Measurements from ENCODE around the gene RAG2. TPM values are rescaled to one million over a fixed set of nuclear protein-coding genes. Genes with fewer than 3 reads are reported as not detected.
"Not testable (repeated sequence)": the region's sequence is repeated elsewhere in the genome, so short reads cannot be mapped to it uniquely, and the experiment has no call there.

Gene RAG2
- total RNA-seq, 4 donors from 2014 or later: not detected

GRCh38 chr11:36558571-36559413, 39.2 kb downstream of the RAG2 start:
- no peak for TF ChIP-seq POLR2A (IDR thresholded peaks at IDR 0.05)
- Histone ChIP-seq H3K27ac (no peak overlapping the region), H3K27me3 (no peaks in the 10 kb centered on the region), H3K4me3 (no peak overlapping the region), H3K36me3 (no peaks in the 10 kb centered on the region), H3K9me3 (no peaks in the 10 kb centered on the region), H3K4me1 (no peaks in the 10 kb centered on the region)
- DNase-seq: no peak

- Histone ChIP-seq H3K36me3 (no peaks in the 10 kb centered on the region), H3K27ac (no peak overlapping the region), H3K4me1 (no peaks in the 10 kb centered on the region), H3K9me3 (no peaks in the 10 kb centered on the region), H3K4me3 (no peak overlapping the region), H3K27me3 (no peaks in the 10 kb centered on the region)
- DNase-seq: no peak
- TF ChIP-seq CTCF (IDR thresholded peaks at IDR 0.05) (no peak), POLR2A (IDR thresholded peaks at IDR 0.05) (no peak)
Observed at GRCh38 chr11:36557991-36558390, 40.0 kb downstream of the RAG2 start.

GRCh38 chr11:36557390-36557789, 40.6 kb downstream of the RAG2 start:
- not testable (repeated sequence) for H3K9me3 ChIP-seq, H3K27ac ChIP-seq, H3K36me3 ChIP-seq, H3K27me3 ChIP-seq, H3K4me3 ChIP-seq, H3K4me1 ChIP-seq, DNase-seq

- no peaks in the 10 kb centered on the region for H3K4me1 ChIP-seq
- no peaks in the 10 kb centered on the region for H3K9me3 ChIP-seq
- no peak overlapping the region for H3K27ac ChIP-seq
- no peaks in the 10 kb centered on the region for H3K36me3 ChIP-seq
- no peaks in the 10 kb centered on the region for H3K27me3 ChIP-seq
- no peak overlapping the region for H3K4me3 ChIP-seq
- TF ChIP-seq POLR2A (IDR thresholded peaks at IDR 0.05): no peak
- no peak for TF ChIP-seq CTCF (IDR thresholded peaks at IDR 0.05)
- DNase-seq: no peak
Observed at GRCh38 chr11:36550385-36551115, 47.5 kb downstream of the RAG2 start.

Other genes starting within 250 kb of the RAG2 start
- 10 to 100 TPM in 3 of 4 donors, 1 to 10 TPM in 1; 6.6 to 25.1 (median 18.4) TPM for gene TRAF6, start 88.0 kb downstream of the RAG2 start, total RNA-seq
- gene RAG1, start 30.2 kb downstream of the RAG2 start, total RNA-seq: 1 to 10 TPM; 1.9 to 5.0 (median 3.1) TPM
- gene IFTAP, start 3.7 kb downstream of the RAG2 start, total RNA-seq: 10 to 100 TPM in 2 of 4 donors, 1 to 10 TPM in 2; 1.5 to 14.9 (median 8.6) TPM

Measured in Peyer's patch (tissue), 4 donors.